OCI-LY3 (cell line): Measurements from ENCODE around the gene CCDC68.
A peak's percentile ranks its signal among the peaks of the same experiment; 100 is the strongest.

ENCODE experiments used
- H2AFZ ChIP-seq: fragments of 200-600, 300-600 bp; shearing (Covaris generic); 2 replicates; pipeline ENCODE4 v1.6.0; 2014; ENCODE audit warnings: antibody characterized with exemption, low read depth, low read length
- H3K27ac ChIP-seq: fragments of 200-600, 300-600 bp; sonication (generic); 2 replicates; pipeline ENCODE4 v1.5.1; 2014; ENCODE audit warnings: mild to moderate bottlenecking, low read length, moderate library complexity, mixed read lengths
- H3K27me3 ChIP-seq: fragments of 200-600, 300-600 bp; sonication (generic); 2 replicates; pipeline ENCODE4 v1.6.1; 2014; ENCODE audit warnings: low read depth, low read length, mixed read lengths
- H3K36me3 ChIP-seq: fragments of 200-600, 300-600 bp; sonication (generic); replicated peaks from 2 replicates; pipeline ENCODE3; 2014; ENCODE audit warnings: low read depth, low read length, mixed read lengths
- H3K4me1 ChIP-seq: fragments of 300-600, 200-600 bp; sonication (generic); 2 replicates; pipeline ENCODE4 v1.6.1; 2014; ENCODE audit warnings: low read length, mixed read lengths
- H3K4me2 ChIP-seq: fragments of 200-600, 300-600 bp; sonication (generic); 2 replicates; pipeline ENCODE4 v1.6.1; 2014; ENCODE audit warnings: low read length, mixed read lengths
- H3K4me3 ChIP-seq: fragments of 300-600, 200-600 bp; sonication (generic); 2 replicates; pipeline ENCODE4 v1.5.1; 2014; ENCODE audit warnings: antibody characterized with exemption, mild to moderate bottlenecking, low read length, moderate library complexity
- H3K79me2 ChIP-seq: fragments of 300-600, 200-600 bp; shearing (Covaris generic); 2 replicates; pipeline ENCODE4 v1.6.1; 2014; ENCODE audit warnings: mild to moderate bottlenecking, low read length, mixed read lengths
- H3K9ac ChIP-seq: fragments of 300-600, 200-600 bp; shearing (Covaris generic); 2 replicates; pipeline ENCODE4 v1.6.0; 2014; ENCODE audit warnings: mild to moderate bottlenecking, low read length, moderate library complexity
- H3K9me3 ChIP-seq: fragments of 200-600, 300-600 bp; shearing (Covaris generic); 2 replicates; pipeline ENCODE4 v1.6.1; 2014; ENCODE audit warnings: low read length, mixed read lengths; ENCODE audit not compliant: insufficient read depth
- H4K20me1 ChIP-seq: fragments of 200-600, 300-600 bp; sonication (generic); 2 replicates; pipeline ENCODE4 v1.6.1; 2016; ENCODE audit warnings: low read length, mixed read lengths; ENCODE audit not compliant: insufficient read depth
- CTCF ChIP-seq: fragments of 200-600, 300-600 bp; sonication (generic); IDR thresholded peaks from 2 replicates; pipeline ENCODE4 v1.5.1; 2014; ENCODE audit warnings: antibody characterized with exemption, low read length, low read depth
- EZH2phosphoT487 ChIP-seq: fragments of 200-600 bp; shearing (Covaris generic); IDR thresholded peaks from 2 replicates; pipeline ENCODE4 v1.6.1; 2018; ENCODE audit warnings: antibody characterized with exemption, mixed run types, low read depth

CCDC68 gene

GRCh38 chr18:54916507-54916906 is 42.8 kb downstream of the CCDC68 start:
- Histone ChIP-seq H3K4me3 (no peak overlapping the region), H3K27me3 (peaks cover 5% of the 10 kb centered on the region; the same call in 1 of the 2 replicates), H3K9me3 (peaks cover 17% of the 10 kb centered on the region), H3K79me2 (no peaks in the 10 kb centered on the region), H3K9ac (no peak overlapping the region), H3K4me2 (no peak overlapping the region), H3K27ac (no peak overlapping the region), H4K20me1 (no peaks in the 10 kb centered on the region), H3K36me3 (peaks cover 13% of the 10 kb centered on the region), H2AFZ (no peak overlapping the region), H3K4me1 (peaks cover 11% of the 10 kb centered on the region)
- TF ChIP-seq EZH2phosphoT487: no peak
- TF ChIP-seq CTCF: peak; percentile 46

GRCh38 chr18:54914816-54915215 is 44.4 kb downstream of the CCDC68 start:
- Histone ChIP-seq H2AFZ (no peak overlapping the region), H3K4me3 (no peak overlapping the region), H3K27ac (no peak overlapping the region), H3K27me3 (peaks cover 5% of the 10 kb centered on the region; the same call in 1 of the 2 replicates), H3K9ac (no peak overlapping the region), H3K79me2 (no peaks in the 10 kb centered on the region), H3K4me1 (peaks cover 11% of the 10 kb centered on the region), H3K4me2 (no peak overlapping the region), H3K9me3 (peaks cover 21% of the 10 kb centered on the region), H3K36me3 (peaks cover 17% of the 10 kb centered on the region), H4K20me1 (no peaks in the 10 kb centered on the region)
- no peak for TF ChIP-seq EZH2phosphoT487
- no peak for TF ChIP-seq CTCF

- H3K27ac ChIP-seq: no peak overlapping the region
- no peak overlapping the region for H3K4me3 ChIP-seq
- TF ChIP-seq CTCF (no peak), EZH2phosphoT487 (no peak)
- peaks cover 17% of the 10 kb centered on the region for H3K36me3 ChIP-seq
- H3K79me2 ChIP-seq: no peaks in the 10 kb centered on the region
- H3K4me1 ChIP-seq: peaks cover 11% of the 10 kb centered on the region
- no peaks in the 10 kb centered on the region for H4K20me1 ChIP-seq
- H2AFZ ChIP-seq: no peak overlapping the region
- no peak overlapping the region for H3K4me2 ChIP-seq
- peaks cover 13% of the 10 kb centered on the region for H3K27me3 ChIP-seq
- peaks cover 21% of the 10 kb centered on the region for H3K9me3 ChIP-seq
- H3K9ac ChIP-seq: no peak overlapping the region
These were observed 47.7 kb downstream of the CCDC68 start for GRCh38 chr18:54911551-54911950.

GRCh38 chr18:54910161-54910919 is 48.9 kb downstream of the CCDC68 start:
- H3K9ac ChIP-seq: no peak overlapping the region
- H3K27ac ChIP-seq: no peak overlapping the region
- H3K4me1 ChIP-seq: peaks cover 11% of the 10 kb centered on the region
- no peak overlapping the region for H2AFZ ChIP-seq
- H3K27me3 ChIP-seq: peaks cover 16% of the 10 kb centered on the region
- H3K9me3 ChIP-seq: peaks cover 21% of the 10 kb centered on the region
- no peak overlapping the region for H3K4me3 ChIP-seq
- H4K20me1 ChIP-seq: no peaks in the 10 kb centered on the region
- TF ChIP-seq CTCF: no peak
- TF ChIP-seq EZH2phosphoT487: no peak
- H3K36me3 ChIP-seq: peaks cover 17% of the 10 kb centered on the region
- no peak overlapping the region for H3K4me2 ChIP-seq
- no peaks in the 10 kb centered on the region for H3K79me2 ChIP-seq
